GM10266 (cell line): ENCODE results near the gene LIPT2.

Experiments used
- DNase-seq: peaks from one replicate; pipeline ENCODE4 v3.0.0; 2012; ENCODE audit errors: extremely low spot score
- CTCF ChIP-seq: IDR thresholded peaks from 2 replicates; pipeline ENCODE4 v1.5.1; 2012; ENCODE audit warnings: mild to moderate bottlenecking, low read depth; ENCODE audit not compliant: control insufficient read depth, insufficient read depth; ENCODE audit errors: missing control alignments

LIPT2 gene

GRCh38 chr11:74471668-74472429 lies 21.7 kb downstream of the LIPT2 start:
- DNase-seq: no peak
- TF ChIP-seq CTCF: no peak

GRCh38 chr11:74471037-74471436 lies 22.5 kb downstream of the LIPT2 start:
- no peak for TF ChIP-seq CTCF
- no peak for DNase-seq

- TF ChIP-seq CTCF: no peak
- DNase-seq: no peak
Observed at GRCh38 chr11:74470526-74470925, 23.0 kb downstream of the LIPT2 start.

- TF ChIP-seq CTCF: no peak
- no peak for DNase-seq
Observed at GRCh38 chr11:74468936-74469335, 24.6 kb downstream of the LIPT2 start.

- no peak for TF ChIP-seq CTCF
Observed at GRCh38 chr11:74468521-74468920, 25.0 kb downstream of the LIPT2 start.

GRCh38 chr11:74468058-74468457 lies 25.5 kb downstream of the LIPT2 start:
- DNase-seq: no peak

More at GRCh38 chr11:74468521-74468920, 25.0 kb downstream of the LIPT2 start:
- DNase-seq: no peak

More at GRCh38 chr11:74468058-74468457, 25.5 kb downstream of the LIPT2 start:
- no peak for TF ChIP-seq CTCF
